ENCODE data around the gene CCDC142. TPM values are rescaled to one million over a fixed set of nuclear protein-coding genes. Genes with fewer than 3 reads are reported as not detected.
A peak's percentile ranks its signal among the peaks of the same experiment; 100 is the strongest.
"Not testable (repeated sequence)": the region's sequence is repeated elsewhere in the genome, so short reads cannot be mapped to it uniquely, and the experiment has no call there.

Gene CCDC142
- total RNA-seq, 4 donors from 2014 or later, result 9.6 to 27.8 (median 19.2) TPM

GRCh38 chr2:74459503-74460118 lies 23.2 kb downstream of the CCDC142 start:
- H3K9me3 ChIP-seq; H3K27me3 ChIP-seq; intact Hi-C loops (cut with DNase I); H3K27ac ChIP-seq (replicated peaks in 1 of 4); DNase-seq (ENCODE audit: extremely low spot score): not testable (repeated sequence)
- WGBS, result 80% methylated on average over 13 of the region's 13 CpGs
- H3K4me1 ChIP-seq, result peaks cover 40 to 55% (median 53%) of the 10 kb centered on the region in 4 donors
- H3K36me3 ChIP-seq, result peaks cover 14 to 26% (median 23%) of the 10 kb centered on the region in 4 donors
- peak overlapping the region in 1 of 4 donors; percentile 85 for H3K4me3 ChIP-seq
- TF ChIP-seq POLR2AphosphoS5 (IDR thresholded peaks at IDR 0.05), result peak in 1 of 2 donors; percentile 22

GRCh38 chr2:74458938-74459363 lies 23.8 kb downstream of the CCDC142 start:
- Histone ChIP-seq H3K4me3 (peak overlapping the region; percentile 68 to 85 (median 74)), H3K27me3 (no peaks in the 10 kb centered on the region), H3K4me1 (peaks cover 34 to 50% (median 49%) of the 10 kb centered on the region in 4 donors), H3K9me3 (no peaks in the 10 kb centered on the region), H3K36me3 (peaks cover 14 to 26% (median 23%) of the 10 kb centered on the region in 4 donors), H3K27ac (replicated peaks in 1 of 4) (peak overlapping the region; percentile 79 to 98 (median 87))
- 8% methylated on average over 10 of the region's 10 CpGs for WGBS
- no peak for TF ChIP-seq POLR2AphosphoS5 (IDR thresholded peaks at IDR 0.05)
- TF ChIP-seq POLR2A (IDR thresholded peaks at IDR 0.05; ENCODE audit: low read depth), result no peak
- no peak for TF ChIP-seq EP300 (IDR thresholded peaks at IDR 0.05)
- TF ChIP-seq CTCF (IDR thresholded peaks at IDR 0.05), result no peak
- intact Hi-C loops (cut with DNase I), result no loop called here
- DNase-seq (ENCODE audit: extremely low spot score), result no peak

- H3K27me3 ChIP-seq, result no peaks in the 10 kb centered on the region
- 2% methylated on average over 9 of the region's 38 CpGs for WGBS
- peak; percentile 100 for DNase-seq (ENCODE audit: extremely low spot score)
- H3K27ac ChIP-seq (replicated peaks in 1 of 4), result peak within 1 kb of the TSS; percentile 91 to 98 (median 96)
- peaks cover 14 to 26% (median 23%) of the 10 kb centered on the region in 4 donors for H3K36me3 ChIP-seq
- H3K4me3 ChIP-seq, result peak within 1 kb of the TSS; percentile 68 to 85 (median 74)
- no peaks in the 10 kb centered on the region for H3K9me3 ChIP-seq
- peaks cover 32 to 44% (median 43%) of the 10 kb centered on the region in 4 donors for H3K4me1 ChIP-seq
- intact Hi-C loops (cut with DNase I), result no loop called here
- TF ChIP-seq EP300 (IDR thresholded peaks at IDR 0.05) (no peak), CTCF (IDR thresholded peaks at IDR 0.05) (peak in 1 of 3 experiments; percentile 42), POLR2A (IDR thresholded peaks at IDR 0.05; ENCODE audit: low read depth) (no peak), POLR2AphosphoS5 (IDR thresholded peaks at IDR 0.05) (peak; percentile 87 to 92)
Measured at GRCh38 chr2:74458132-74458937, 24.5 kb downstream of the CCDC142 start, which contains the start of gene WBP1. Gene WBP1, plus strand, starts transcription at chr2:74458438. Its CDS starts 165 bp downstream, at chr2:74458603.

- intact Hi-C loops (cut with DNase I), result no loop called here
- 0% methylated on average over 10 of the region's 46 CpGs for WGBS
- Histone ChIP-seq H3K4me1 (peaks cover 32 to 43% (median 41%) of the 10 kb centered on the region in 4 donors), H3K4me3 (peak overlapping the region; percentile 68 to 85 (median 74)), H3K27ac (replicated peaks in 1 of 4) (peak overlapping the region; percentile 91 to 98 (median 96)), H3K36me3 (peaks cover 10 to 20% (median 18%) of the 10 kb centered on the region in 4 donors), H3K9me3 (no peaks in the 10 kb centered on the region), H3K27me3 (no peaks in the 10 kb centered on the region)
- peak; percentile 93 for DNase-seq (ENCODE audit: extremely low spot score)
- TF ChIP-seq EP300 (IDR thresholded peaks at IDR 0.05) (no peak), POLR2AphosphoS5 (IDR thresholded peaks at IDR 0.05) (peak in 1 of 2 donors; percentile 96), POLR2A (IDR thresholded peaks at IDR 0.05; ENCODE audit: low read depth) (peak; percentile 58), CTCF (IDR thresholded peaks at IDR 0.05) (no peak)
Measured at GRCh38 chr2:74457549-74458131, 25.2 kb downstream of the CCDC142 start.
